MCF 10A (cell line): Measurements from ENCODE around the gene KLHL26. TPM values are rescaled to one million over a fixed set of nuclear protein-coding genes. Genes with fewer than 3 reads are reported as not detected.
"Not testable (repeated sequence)": the region's sequence is repeated elsewhere in the genome, so short reads cannot be mapped to it uniquely, and the experiment has no call there.

Experiments
- BruUV-seq: library from RNA; stranded (reverse); fragments of 400-500 nt; replicated peaks from 2 replicates; lab custom pipeline; 2021; lab: Mats Ljungman, UMichigan
- CTCF ChIA-PET: fragments of 300-600 bp; sonication (Branson Sonifier 250); formaldehyde crosslinking; extraction: SDS; loops from one replicate; lab custom pipeline; 2021; ENCODE audit warnings: antibody characterized with exemption, inconsistent platforms; lab: Yijun Ruan, JAX
- POLR2A ChIA-PET: fragments of 300-600, 350-650 bp; sonication (Branson Sonifier 250); formaldehyde crosslinking; extraction: SDS; loops from one replicate; lab custom pipeline; 2020; ENCODE audit warnings: antibody characterized with exemption, inconsistent platforms; lab: Yijun Ruan, JAX
- DNase-seq: peaks from one replicate; pipeline ENCODE4 v3.0.0-alpha.2; 2018; ENCODE audit not compliant: unreplicated experiment
- H3K27ac Mint-ChIP-seq: one replicate; pipeline ENCODE4 v1.8.0; 2022; ENCODE audit warnings: mild to moderate bottlenecking, low read depth, mixed read lengths; ENCODE audit not compliant: unreplicated experiment
- H3K27me3 Mint-ChIP-seq: one replicate; pipeline ENCODE4 v1.8.0; 2022; ENCODE audit warnings: mixed read lengths; ENCODE audit not compliant: insufficient read depth, unreplicated experiment
- H3K36me3 Mint-ChIP-seq: one replicate; pipeline ENCODE4 v1.8.0; 2022; ENCODE audit warnings: mild to moderate bottlenecking, moderate library complexity, mixed read lengths; ENCODE audit not compliant: insufficient read depth, unreplicated experiment
- H3K4me1 Mint-ChIP-seq: one replicate; pipeline ENCODE4 v1.8.0; 2022; ENCODE audit warnings: mixed read lengths; ENCODE audit not compliant: insufficient read depth, unreplicated experiment
- H3K4me3 Mint-ChIP-seq: one replicate; pipeline ENCODE4 v1.8.0; 2022; ENCODE audit warnings: mild to moderate bottlenecking, moderate library complexity, mixed read lengths; ENCODE audit not compliant: unreplicated experiment
- H3K9me3 Mint-ChIP-seq: one replicate; pipeline ENCODE4 v1.8.0; 2022; ENCODE audit warnings: mixed read lengths; ENCODE audit not compliant: unreplicated experiment
- CTCF ChIP-seq: fragments of 200-600 bp; IDR thresholded peaks from one replicate; pipeline ENCODE4 v1.8.0; 2022; ENCODE audit warnings: antibody characterized with exemption, mild to moderate bottlenecking; ENCODE audit not compliant: unreplicated experiment
- intact Hi-C: fragments of 100-400 bp; cut with micrococcal nuclease; formaldehyde crosslinking; loops from 2 replicates; pipeline ENCODE4 v1.14.1; 2022
- total RNA-seq: library from RNA; stranded (reverse); gene quantifications from 2 replicates; pipeline ENCODE4 v1.2.3, GENCODE V29; 2022

Gene KLHL26
- total RNA-seq, 1 experiment from 2014 or later = 6.6 TPM

DNA sequence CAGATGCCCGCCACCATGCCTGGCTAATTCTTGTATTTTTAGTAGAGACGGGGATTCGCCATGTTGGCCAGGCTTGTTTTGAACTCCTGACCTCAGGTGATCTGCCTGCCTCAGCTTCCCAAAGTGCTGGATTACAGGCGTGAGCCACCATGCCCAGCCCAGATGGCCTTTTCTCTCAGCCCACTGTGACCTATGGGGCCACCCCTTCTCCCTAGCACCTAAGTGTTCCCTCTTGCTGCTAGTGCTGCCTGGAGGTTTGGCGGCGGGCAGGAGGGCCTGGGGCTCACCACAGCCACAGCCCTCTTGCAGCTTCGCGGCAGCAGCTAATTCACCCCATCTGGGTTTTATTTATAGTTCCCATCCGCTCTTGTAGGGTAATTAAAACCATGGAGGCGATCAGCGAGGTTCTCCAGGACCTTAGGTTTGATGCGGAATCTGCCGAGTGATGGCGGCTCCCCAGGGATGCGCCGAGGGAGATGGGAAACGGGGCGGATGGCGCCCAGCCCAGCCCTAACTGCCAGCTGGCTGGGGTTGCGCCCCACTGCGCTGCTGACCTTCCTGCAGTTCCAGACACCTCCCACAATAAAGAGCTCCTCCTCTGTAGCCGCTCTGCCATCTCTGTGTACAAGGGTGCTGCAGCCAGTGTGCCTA, 45.0 kb upstream of the KLHL26 start:
- Mint-ChIP-seq H3K36me3 (peaks cover 19% of the 10 kb centered on the region), H3K27me3 (no peaks in the 10 kb centered on the region), H3K9me3 (no peaks in the 10 kb centered on the region), H3K4me3 (no peak overlapping the region), H3K4me1 (peaks cover 17% of the 10 kb centered on the region), H3K27ac (no peak overlapping the region)
- BruUV-seq = no TSS peak
- DNase-seq = no peak
- intact Hi-C loops = loop anchor here (1.0 to 5.0 kb wide), 2 partner anchors 44 to 170 kb away; no protein-coding TSS in a partner anchor
- no peak for TF ChIP-seq CTCF
- ChIA-PET CTCF (interaction anchor here (0.6 to 3.5 kb wide), 8 partner anchors 9 to 758 kb away, joined by 3 to 25 read pairs (median 10); no protein-coding TSS in a partner anchor), POLR2A (interaction anchor here (0.6 to 2.7 kb wide), 3 partner anchors 9 to 328 kb away, joined by 3 to 17 read pairs (median 5); partner anchors contain the start of genes COPE, DDX49 and UBA52)

DNA sequence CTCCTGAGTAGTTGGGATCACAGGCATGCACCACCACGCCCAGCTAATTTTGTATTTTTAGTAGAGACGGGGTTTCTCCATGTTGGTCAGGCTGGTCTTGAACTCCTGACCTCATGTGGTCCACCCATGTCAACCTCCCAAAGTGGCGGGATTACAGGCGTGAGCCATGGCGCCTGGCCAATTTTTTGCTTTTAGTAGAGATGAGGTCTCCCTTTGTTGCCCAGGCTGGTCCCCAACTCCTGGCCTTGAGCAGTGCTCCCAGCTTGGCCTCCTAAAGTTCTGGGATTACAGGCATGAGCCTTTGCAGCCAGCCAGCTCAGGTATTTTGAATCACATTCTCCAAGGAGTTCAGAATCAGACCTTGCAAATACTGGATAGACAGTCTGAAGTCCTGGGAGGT, 44.1 kb upstream of the KLHL26 start:
- not testable (repeated sequence) for H3K27me3 Mint-ChIP-seq, BruUV-seq, H3K9me3 Mint-ChIP-seq, DNase-seq, H3K27ac Mint-ChIP-seq, H3K4me3 Mint-ChIP-seq
- CTCF ChIA-PET = interaction anchor here (0.6 to 3.3 kb wide), 12 partner anchors 8 to 535 kb away, joined by 3 to 25 read pairs (median 6); partner anchors contain the start of gene UPF1
- Mint-ChIP-seq H3K36me3 (peaks cover 21% of the 10 kb centered on the region), H3K4me1 (peaks cover 17% of the 10 kb centered on the region)
- POLR2A ChIA-PET = interaction anchor here (0.7 to 2.7 kb wide), 6 partner anchors 10 to 327 kb away, joined by 3 to 17 read pairs (median 3); partner anchors contain the start of genes COPE, CRTC1, DDX49 and UBA52
- intact Hi-C loops = loop anchor here (1.0 to 5.0 kb wide), 2 partner anchors 44 to 170 kb away; no protein-coding TSS in a partner anchor

GRCh38 chr19:18593367-18594095, 43.3 kb upstream of the KLHL26 start:
- TF ChIP-seq CTCF = no peak
- BruUV-seq = no TSS peak
- ChIA-PET CTCF (interaction anchor here (0.5 to 3.3 kb wide), 30 partner anchors 9 to 655 kb away, joined by 3 to 25 read pairs (median 4); partner anchors contain the start of gene UPF1), POLR2A (interaction anchor here (0.7 to 2.7 kb wide), 6 partner anchors 9 to 241 kb away, joined by 3 to 17 read pairs (median 3); partner anchors contain the start of genes CRTC1 and UBA52)
- H3K27me3 Mint-ChIP-seq = no peaks in the 10 kb centered on the region
- no peaks in the 10 kb centered on the region for H3K9me3 Mint-ChIP-seq
- H3K4me3 Mint-ChIP-seq = peak overlapping the region; percentile 35
- H3K27ac Mint-ChIP-seq = no peak overlapping the region
- peaks cover 17% of the 10 kb centered on the region for H3K4me1 Mint-ChIP-seq
- peaks cover 18% of the 10 kb centered on the region for H3K36me3 Mint-ChIP-seq
- intact Hi-C loops = loop anchor here (1.0 to 5.0 kb wide), 2 partner anchors 169 to 254 kb away; no protein-coding TSS in a partner anchor
- DNase-seq = no peak

GRCh38 chr19:18594096-18594823, 42.6 kb upstream of the KLHL26 start:
- Mint-ChIP-seq H3K9me3 (no peaks in the 10 kb centered on the region), H3K4me1 (peaks cover 17% of the 10 kb centered on the region), H3K36me3 (peaks cover 16% of the 10 kb centered on the region), H3K27ac (no peak overlapping the region), H3K4me3 (no peak overlapping the region), H3K27me3 (no peaks in the 10 kb centered on the region)
- no TSS peak for BruUV-seq
- ChIA-PET POLR2A (interaction anchor here (0.7 to 2.7 kb wide), 4 partner anchors 22 to 763 kb away, joined by 3 to 17 read pairs (median 3); partner anchors contain the start of genes CRTC1 and UBA52), CTCF (interaction anchor here (0.6 to 3.3 kb wide), 23 partner anchors 9 to 401 kb away, joined by 3 to 25 read pairs (median 4); partner anchors contain the start of gene UPF1)
- intact Hi-C loops = loop anchor here (1.0 to 5.0 kb wide), 2 partner anchors 168 to 253 kb away; no protein-coding TSS in a partner anchor
- TF ChIP-seq CTCF = peak; percentile 93
- DNase-seq = peak; percentile 73
